ENCODE measurements around the gene CAMK2D.
"Not testable (repeated sequence)": the region's sequence is repeated elsewhere in the genome, so short reads cannot be mapped to it uniquely, and the experiment has no call there.

The CAMK2D gene

DNA sequence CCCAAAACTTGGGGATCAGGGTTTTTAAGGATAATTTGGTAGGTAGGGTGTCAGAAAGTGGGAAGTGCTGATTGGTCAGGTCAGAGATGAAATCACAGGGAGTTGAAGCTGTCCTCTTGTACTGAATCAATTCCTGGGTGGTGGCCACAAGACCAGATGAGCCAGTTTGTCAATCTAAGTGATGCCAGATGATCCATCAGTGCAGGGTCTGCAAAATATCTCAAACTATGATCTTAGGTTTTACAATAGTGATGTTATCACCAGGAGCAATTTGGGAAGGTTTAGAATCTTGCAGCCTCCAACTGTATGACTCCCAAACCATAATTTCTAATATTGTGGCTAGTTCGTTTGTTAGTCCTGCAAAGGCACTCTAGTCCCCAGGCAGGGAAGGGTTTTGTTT, 43.3 kb downstream of the CAMK2D start:
- H3K27ac ChIP-seq: no peak overlapping the region
- no peaks in the 10 kb centered on the region for H3K27me3 ChIP-seq
- H3K4me1 ChIP-seq (ENCODE audit: control insufficient read depth in 1 of 2, insufficient read depth in 1 of 2, low read depth in 1 of 2, low read length in 1 of 2): no peaks in the 10 kb centered on the region
- H3K4me3 ChIP-seq (ENCODE audit: low read depth in 1 of 2, low read length in 1 of 2): no peak overlapping the region
- no peaks in the 10 kb centered on the region for H3K36me3 ChIP-seq
- no peaks in the 10 kb centered on the region for H3K9me3 ChIP-seq
- TF ChIP-seq, protein P1, sequence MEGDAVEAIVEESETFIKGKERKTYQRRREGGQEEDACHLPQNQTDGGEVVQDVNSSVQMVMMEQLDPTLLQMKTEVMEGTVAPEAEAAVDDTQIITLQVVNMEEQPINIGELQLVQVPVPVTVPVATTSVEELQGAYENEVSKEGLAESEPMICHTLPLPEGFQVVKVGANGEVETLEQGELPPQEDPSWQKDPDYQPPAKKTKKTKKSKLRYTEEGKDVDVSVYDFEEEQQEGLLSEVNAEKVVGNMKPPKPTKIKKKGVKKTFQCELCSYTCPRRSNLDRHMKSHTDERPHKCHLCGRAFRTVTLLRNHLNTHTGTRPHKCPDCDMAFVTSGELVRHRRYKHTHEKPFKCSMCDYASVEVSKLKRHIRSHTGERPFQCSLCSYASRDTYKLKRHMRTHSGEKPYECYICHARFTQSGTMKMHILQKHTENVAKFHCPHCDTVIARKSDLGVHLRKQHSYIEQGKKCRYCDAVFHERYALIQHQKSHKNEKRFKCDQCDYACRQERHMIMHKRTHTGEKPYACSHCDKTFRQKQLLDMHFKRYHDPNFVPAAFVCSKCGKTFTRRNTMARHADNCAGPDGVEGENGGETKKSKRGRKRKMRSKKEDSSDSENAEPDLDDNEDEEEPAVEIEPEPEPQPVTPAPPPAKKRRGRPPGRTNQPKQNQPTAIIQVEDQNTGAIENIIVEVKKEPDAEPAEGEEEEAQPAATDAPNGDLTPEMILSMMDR (IDR thresholded peaks at IDR 0.05): no peak

DNA sequence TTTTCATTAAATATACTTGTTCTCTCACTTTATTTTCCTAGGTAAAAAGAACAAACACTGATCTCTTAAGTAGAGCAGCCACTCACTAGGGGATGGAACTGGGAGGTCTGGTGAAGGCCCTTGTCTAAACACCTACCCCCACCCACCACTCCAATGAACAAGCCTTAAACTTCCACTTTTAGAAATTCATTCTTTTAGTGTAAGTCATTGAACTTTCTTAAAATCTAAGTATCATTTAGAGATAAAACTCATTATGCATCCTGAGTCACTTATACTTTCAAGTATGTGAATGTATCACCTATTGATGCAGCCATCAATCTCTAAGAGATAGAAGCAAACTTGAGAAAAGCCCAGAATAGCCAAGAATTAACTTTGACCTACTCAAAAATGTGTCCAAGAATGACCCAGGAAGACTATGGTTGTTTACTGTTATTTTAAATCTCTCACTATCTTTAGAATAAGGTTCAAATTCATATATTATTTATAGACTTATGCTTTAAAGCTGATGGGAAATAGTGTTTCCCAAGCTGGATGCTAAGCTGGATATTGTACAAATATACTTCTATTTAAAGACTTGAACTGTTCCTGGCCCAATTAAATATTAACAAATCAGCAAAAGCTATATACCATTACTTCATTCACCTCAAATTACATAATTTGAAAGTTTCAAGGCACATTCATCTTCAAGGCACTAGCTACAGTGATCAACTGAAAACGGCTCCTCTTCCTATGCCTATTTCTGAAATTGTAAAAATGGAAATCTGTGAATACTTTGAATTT, 49.5 kb downstream of the CAMK2D start:
- Histone ChIP-seq H3K9me3 (no peaks in the 10 kb centered on the region), H3K27me3 (no peaks in the 10 kb centered on the region), H3K4me1 (ENCODE audit: control insufficient read depth in 1 of 2, insufficient read depth in 1 of 2, low read depth in 1 of 2, low read length in 1 of 2) (no peaks in the 10 kb centered on the region), H3K4me3 (ENCODE audit: low read depth in 1 of 2, low read length in 1 of 2) (no peak overlapping the region), H3K36me3 (no peaks in the 10 kb centered on the region), H3K27ac (no peak overlapping the region)
- TF ChIP-seq, protein P1 (IDR thresholded peaks at IDR 0.05): no peak

DNA sequence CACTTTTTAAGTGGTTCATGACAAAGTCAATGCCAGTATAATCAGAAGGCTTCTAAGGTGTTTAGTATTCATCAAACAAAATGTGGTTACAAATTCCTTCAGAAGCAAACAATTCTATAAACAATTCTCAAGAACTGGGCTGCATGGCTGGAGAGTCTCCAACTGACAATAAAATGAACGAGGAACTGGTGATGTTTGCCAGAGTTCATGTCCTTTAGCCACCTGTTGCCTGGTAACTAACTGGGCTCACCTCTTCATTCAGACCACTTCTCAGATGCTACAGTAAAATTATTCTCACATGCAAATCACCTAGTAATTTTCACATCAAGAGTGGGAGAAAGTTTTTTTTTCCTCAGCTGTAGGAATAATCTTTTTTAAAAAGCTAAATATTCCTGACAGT, 53.3 kb downstream of the CAMK2D start:
- TF ChIP-seq, protein P1 (IDR thresholded peaks at IDR 0.05): no peak

DNA sequence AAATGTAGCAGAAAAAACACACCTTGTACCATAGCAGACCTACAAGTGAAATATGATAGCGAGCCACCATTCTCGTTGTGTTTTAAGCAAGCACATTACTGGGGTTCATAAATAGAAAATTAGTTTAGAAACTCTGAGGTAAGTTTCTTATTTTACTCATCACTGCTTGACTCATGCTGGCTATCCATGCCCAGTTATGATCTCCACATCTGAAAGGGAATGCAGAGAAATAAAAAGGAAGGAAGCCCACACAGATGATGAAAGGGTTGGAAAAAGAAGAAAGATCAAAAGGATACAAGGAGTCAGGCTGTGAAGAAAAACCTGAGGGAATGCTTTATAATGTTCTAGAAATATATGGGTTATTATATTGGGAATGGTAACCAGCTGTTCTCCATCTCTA, 54.5 kb downstream of the CAMK2D start:
- no peaks in the 10 kb centered on the region for H3K27me3 ChIP-seq
- H3K36me3 ChIP-seq: no peaks in the 10 kb centered on the region
- no peak overlapping the region for H3K27ac ChIP-seq
- no peaks in the 10 kb centered on the region for H3K9me3 ChIP-seq
- no peaks in the 10 kb centered on the region for H3K4me1 ChIP-seq (ENCODE audit: control insufficient read depth in 1 of 2, insufficient read depth in 1 of 2, low read depth in 1 of 2, low read length in 1 of 2)
- TF ChIP-seq, protein P1 (IDR thresholded peaks at IDR 0.05): no peak
- no peak overlapping the region for H3K4me3 ChIP-seq (ENCODE audit: low read depth in 1 of 2, low read length in 1 of 2)

More for the DNA sequence above, 53.3 kb downstream of the CAMK2D start:
- Histone ChIP-seq H3K36me3 (no peaks in the 10 kb centered on the region), H3K4me1 (ENCODE audit: control insufficient read depth in 1 of 2, insufficient read depth in 1 of 2, low read depth in 1 of 2, low read length in 1 of 2) (no peaks in the 10 kb centered on the region), H3K9me3 (no peaks in the 10 kb centered on the region), H3K27me3 (no peaks in the 10 kb centered on the region), H3K4me3 (ENCODE audit: low read depth in 1 of 2, low read length in 1 of 2) (no peak overlapping the region), H3K27ac (no peak overlapping the region)

DNA sequence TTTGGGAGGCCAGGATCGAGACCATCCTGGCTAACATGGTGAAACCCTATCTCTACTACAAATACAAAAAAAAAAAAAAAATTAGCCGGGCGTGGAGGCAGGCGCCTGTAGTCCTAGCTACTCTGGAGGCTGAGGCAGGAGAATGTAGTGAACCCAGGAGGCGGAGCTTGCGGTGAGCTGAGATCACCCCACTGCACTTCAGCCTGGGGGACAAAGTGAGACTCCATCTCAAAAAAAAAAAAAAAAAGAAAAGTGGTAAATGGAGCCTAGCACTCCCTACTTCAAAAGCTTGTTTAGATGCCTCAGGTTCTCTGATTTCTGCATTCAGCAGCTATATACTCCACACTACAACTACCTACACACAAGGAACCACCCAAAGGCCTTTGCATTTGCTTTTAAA, 56.4 kb downstream of the CAMK2D start:
- H3K27ac ChIP-seq; H3K4me1 ChIP-seq (ENCODE audit: control insufficient read depth in 1 of 2, insufficient read depth in 1 of 2, low read depth in 1 of 2, low read length in 1 of 2); H3K4me3 ChIP-seq (ENCODE audit: low read depth in 1 of 2, low read length in 1 of 2); H3K36me3 ChIP-seq; H3K9me3 ChIP-seq; H3K27me3 ChIP-seq: not testable (repeated sequence)

DNA sequence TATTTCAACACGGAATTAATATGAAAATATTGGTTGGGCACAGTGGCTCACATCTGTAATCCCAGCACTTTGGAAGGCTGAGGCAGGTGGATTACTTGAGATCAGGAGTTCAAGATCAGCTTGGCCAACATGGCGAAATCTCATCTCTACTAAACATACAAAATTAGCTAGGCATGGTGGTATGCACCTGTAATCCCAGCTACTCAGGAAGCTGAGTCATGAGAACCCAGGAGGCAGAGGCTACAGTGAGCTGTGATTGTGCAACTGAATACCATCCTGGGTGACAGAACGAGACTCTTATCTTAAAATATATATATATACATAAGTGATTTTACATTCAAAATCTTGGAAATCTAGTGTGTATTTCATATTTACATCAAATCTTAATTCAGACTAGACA, 58.9 kb downstream of the CAMK2D start:
- not testable (repeated sequence) for H3K4me3 ChIP-seq (ENCODE audit: low read depth in 1 of 2, low read length in 1 of 2); H3K27ac ChIP-seq; H3K36me3 ChIP-seq; H3K27me3 ChIP-seq; H3K4me1 ChIP-seq (ENCODE audit: control insufficient read depth in 1 of 2, insufficient read depth in 1 of 2, low read depth in 1 of 2, low read length in 1 of 2); H3K9me3 ChIP-seq
